Measurements from ENCODE around the gene POLG.

Gene POLG

DNA sequence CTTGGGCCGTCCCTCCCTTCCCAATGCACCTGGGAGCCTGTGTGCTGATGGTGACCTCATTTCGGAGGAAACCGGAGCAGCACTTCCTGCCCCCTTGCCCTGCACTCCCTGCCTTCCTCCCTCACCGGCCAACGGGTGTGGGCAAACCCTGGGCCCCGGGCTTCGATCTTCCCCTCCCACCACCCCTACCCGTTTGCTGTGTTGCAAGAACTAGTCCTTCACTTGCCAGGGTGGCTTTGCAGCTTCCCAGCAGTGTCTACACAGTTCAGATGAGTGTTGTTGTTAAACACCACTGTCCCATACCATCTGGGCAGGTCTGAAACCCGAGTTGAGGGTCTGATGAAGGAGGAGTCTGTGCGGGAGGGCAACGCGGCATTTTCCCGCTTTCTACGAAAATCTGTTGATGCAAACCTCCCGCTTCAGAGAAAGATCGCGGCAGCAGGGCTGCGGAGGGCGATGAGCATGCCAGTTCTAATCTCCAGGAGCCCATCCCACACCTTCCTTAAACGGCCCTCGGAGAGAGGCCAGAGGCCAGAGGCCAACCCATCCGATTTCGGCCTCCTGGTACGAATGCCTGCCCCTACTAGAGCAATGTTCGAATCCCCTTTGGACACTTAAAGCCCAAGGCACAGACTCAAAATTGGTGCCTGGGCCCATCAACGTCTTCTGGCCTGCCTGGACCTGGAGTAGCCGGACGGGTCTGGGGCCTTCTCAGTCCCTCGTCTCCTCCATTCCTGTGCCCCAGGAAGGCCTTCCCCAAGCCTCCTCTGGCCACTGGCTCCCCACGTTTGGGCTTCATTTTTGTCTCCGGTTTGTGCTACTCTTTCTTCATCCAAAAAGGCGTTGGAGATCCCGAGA is 35.7 kb upstream of the POLG start:
- DNase-seq, result no peak

DNA sequence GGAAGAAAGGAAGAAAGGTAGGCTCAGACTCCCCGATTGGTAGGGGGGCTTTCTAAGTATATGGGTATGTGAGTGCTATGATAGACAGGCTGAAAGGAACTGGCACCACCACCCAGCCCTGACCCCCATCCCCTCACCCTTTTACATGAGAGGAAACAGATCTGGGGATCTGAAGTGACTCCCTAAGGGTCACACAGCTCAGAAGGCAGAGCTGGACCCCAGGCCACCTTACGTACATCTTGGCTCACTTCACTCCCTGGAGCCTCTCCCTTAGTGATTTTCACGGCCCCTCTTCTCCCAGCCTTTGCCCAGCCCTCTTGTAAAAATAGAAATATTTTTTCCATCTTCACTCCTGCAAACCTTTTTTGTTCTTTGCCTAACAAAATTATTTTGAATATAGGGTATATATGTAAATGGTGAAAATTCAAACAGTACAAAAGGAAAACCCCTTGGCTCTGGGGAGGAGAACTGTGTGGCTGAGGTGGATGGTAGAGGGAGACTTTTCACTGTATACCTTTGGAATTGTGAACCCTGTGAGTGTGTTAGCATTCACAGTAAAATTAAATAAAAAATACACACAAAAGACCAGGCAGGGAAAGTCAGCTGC is 34.8 kb upstream of the POLG start:
- DNase-seq, result no peak

DNA sequence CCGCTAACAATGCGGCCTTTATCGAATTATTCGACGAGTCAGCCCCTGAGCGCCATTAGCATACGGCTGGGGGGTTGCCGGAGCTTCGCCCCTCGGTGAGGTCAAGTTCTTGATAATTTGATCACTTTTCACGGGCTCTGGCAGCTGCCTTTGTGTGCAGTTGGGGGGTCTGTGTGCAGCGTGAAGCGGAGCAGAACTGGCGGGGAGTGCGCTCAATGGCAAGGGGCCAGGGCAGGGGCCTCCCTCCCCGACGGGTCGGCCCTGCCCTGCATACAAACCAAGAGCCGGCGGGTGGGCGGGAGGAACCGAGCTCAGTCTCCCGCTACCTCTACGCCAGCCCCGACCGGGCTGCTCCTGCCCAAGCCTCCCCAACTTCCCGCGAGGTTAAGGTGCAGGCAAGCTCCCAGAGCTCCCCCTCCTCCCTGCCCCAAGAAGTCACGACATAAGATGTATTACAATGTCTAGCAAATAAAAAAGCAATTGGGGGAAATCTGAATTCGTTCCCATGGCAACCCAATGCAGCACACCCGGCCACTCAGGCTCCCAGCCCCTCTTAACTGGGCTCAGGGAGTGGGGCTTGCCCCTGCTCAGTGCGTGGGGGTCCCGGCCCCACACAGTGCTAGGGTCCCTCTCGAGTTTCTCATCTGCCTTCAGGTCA is 34.1 kb upstream of the POLG start:
- no peak for DNase-seq

DNA sequence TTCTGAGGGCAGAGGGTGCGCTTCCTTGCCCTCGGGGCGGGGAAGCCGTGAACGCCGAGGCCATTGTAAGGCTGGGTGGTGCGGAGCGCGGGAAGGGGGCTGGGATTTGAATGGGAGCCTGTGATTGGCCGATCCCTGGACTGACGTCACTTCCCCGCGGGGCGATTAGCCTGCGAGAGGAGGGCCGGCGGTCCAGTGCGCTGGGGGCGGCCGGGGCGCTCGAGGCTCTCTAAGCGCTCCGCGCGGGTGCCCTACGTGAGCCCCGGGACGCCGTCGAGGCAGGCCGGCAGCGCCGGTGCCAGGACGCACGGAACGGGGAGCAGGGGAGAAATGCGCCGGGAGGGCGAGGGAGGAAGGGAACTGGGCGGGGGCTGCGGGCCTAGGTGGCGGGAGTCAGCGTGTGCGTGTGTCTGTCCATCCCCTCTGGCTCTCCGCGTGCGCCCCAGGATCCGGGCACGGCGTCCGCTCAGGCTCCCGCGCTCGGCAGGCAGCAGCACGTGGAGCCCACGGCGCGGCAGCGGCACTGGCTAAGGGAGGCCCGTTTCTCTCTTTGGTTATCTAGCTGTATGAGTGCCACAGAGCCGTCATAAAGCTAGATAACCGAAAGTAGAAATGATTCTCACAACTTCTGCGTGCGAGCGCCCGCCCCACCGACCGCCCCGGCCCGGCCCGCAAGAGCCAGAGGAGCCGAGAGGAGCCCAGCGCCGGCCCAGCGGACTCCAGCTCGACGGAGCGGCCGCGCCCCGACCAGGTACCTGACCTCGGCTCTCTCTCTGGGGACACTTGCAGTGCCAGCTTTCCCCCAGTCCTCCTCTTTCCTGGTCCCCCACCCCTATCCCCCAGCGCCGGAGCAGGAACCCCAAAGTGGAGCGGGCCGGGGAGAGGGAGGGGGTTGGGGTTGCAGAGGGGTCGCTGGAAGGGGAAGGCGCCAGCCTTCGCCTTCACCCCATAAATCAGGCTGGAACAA is 33.1 kb upstream of the POLG start:
- peak; percentile 67 for DNase-seq

DNA sequence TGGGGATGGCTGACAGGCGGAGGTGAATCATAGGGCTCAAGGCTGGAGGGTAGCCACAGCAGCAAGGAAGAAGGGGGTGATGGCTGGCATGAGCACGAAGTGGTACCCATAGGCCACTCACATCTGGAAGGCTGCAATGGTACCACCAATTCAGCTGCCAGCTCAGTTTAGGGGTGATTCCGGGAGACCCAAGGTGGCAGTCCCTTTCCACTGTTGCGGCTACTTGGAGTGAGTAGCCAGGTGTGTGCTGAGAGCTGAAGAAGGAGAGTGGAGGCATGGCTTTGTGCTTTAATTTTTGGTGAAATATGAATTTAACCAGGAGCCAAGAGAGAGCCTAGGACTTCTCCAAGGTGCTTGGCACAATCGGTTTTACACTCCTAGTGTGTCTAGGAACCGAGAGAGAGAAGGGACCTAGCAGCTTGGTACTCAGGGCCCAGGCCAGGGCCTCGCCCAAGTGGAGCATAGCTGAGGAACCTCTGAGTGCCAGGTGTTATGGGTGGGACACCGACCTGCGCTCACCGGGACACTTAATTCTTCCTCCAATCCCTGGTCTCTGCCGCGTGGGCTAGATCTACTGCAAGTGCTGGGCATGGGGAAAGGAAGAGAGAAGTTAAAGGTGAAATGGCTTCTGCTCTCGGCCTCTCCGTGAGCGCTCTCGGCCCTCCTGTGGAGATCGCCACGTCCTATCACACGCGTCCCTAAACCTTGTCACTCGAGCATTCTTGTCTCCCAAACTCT is 32.2 kb upstream of the POLG start:
- no peak for DNase-seq

DNA sequence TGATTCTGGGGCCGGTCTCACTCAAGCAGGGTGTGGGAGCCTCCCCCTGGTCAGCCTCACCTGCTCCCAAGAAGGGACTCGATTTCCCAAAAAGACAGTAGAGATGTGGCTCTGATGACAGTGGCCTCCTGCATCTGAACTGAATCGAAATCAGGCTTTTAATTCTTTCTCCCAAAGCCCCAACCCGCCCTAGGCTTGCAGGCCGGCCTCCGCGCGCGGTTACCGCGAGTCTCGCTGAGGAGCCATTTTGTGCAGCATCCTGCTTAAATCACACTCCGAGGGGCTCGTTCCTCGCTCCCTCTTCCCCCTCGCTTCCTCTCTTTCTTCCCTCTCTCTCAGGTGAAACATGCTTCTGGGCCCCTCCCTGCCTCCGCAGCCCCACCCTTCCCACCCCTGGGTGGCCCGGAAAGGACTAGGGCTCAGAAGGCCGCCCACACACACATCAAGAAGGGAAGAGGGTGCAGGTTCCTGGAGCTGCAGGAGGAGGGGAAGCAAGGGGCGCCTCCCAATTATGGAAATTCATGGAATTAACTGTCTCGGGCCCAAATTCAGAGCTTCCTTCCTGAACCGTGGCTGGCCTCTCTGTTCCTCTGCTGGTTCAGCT is 30.9 kb upstream of the POLG start:
- no peak for DNase-seq

DNA sequence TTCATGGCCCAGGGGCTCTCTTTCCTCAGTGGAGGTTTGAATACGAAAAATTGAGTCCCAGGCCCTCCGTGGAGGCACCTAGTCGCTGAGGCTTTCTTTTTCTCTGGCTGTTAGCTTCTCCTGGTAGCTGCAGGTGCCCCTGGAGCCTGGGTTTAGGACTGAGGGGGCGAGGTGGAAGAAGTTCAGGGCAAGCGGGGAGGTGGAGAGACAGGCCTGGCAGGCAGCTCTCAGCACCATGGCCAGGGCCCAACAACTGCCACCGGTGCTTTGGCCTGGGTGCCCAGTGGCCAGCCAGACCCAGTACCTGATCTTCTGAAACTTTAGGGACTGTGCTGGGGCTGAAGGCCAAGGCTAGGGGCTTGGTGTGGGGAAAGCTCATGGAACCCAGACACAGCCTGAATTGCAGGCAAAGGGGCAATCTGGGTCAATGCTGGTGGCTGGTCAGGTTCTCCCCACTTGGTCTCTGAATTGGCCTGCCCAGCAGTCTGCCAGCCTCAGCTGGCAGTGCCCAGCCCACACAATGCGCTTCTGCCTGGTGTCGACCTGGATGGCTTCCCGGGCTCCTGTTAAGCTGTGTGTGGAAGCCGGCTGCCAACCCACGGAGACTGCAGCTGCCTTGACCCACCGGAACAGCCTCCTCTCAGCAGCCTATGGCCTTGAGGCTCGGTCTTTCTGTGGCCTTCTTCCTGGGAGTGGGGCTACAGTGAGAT is 30.3 kb upstream of the POLG start:
- no peak for DNase-seq

DNA sequence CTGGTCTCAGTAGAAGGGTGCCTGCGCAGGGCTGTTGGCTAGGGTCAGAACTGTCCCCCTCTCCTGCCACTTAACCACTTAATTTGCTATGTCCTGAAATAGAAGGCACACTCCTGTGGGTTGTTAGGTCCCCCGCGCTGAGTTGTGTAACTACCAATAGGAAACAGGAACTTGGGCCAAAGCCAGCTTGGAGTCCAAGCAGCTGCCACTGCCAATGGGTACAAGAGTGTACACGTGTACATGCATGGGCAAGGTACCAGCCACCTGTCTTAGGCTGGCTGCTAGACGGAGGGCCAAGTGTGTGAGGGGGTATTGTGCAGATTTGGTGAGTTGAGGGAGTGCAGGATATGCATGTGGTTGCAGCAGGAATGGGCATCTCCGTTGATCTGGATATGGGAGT is 29.7 kb upstream of the POLG start:
- peak; percentile 75 for DNase-seq

DNA sequence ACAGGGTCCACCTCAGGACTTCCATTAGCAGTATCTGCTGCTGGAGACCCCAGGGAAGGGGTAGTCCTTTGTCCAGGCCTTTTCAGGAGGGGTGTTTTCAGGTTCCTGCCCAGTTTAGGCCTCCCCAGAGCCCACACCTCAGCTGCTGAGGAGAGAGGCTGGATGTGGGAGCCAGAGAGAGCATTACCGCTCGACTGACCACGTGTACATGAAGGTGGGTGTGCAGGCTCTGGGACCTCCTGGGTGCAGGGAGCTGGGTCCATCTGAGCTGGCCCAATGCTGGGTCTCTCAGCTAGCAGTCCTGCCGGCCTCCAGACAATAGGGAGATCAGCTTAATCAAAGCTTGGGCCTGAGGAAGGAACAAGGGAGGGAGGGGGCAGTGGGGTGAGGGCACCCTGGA is 29.1 kb upstream of the POLG start:
- no peak for DNase-seq

DNA sequence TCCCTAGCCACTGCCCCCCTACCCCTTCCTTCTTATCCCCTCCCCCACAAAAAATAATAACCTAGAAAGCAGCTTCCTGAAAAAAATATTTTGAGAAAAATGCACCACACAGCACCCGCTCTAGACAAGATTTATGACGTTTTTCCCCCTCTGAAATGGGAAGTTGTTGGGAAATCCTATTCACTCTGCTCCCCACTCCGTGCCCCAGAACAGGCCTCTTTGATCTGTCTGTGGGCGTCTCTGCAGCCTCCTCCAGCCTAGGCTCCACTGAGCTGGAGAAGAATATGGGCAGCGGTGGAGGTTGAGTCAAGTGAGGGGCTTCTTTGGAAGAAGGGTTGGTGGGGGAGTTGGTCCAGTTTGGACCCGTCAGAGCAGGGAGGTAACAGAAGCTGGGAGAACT is 28.5 kb upstream of the POLG start:
- DNase-seq, result no peak

DNA sequence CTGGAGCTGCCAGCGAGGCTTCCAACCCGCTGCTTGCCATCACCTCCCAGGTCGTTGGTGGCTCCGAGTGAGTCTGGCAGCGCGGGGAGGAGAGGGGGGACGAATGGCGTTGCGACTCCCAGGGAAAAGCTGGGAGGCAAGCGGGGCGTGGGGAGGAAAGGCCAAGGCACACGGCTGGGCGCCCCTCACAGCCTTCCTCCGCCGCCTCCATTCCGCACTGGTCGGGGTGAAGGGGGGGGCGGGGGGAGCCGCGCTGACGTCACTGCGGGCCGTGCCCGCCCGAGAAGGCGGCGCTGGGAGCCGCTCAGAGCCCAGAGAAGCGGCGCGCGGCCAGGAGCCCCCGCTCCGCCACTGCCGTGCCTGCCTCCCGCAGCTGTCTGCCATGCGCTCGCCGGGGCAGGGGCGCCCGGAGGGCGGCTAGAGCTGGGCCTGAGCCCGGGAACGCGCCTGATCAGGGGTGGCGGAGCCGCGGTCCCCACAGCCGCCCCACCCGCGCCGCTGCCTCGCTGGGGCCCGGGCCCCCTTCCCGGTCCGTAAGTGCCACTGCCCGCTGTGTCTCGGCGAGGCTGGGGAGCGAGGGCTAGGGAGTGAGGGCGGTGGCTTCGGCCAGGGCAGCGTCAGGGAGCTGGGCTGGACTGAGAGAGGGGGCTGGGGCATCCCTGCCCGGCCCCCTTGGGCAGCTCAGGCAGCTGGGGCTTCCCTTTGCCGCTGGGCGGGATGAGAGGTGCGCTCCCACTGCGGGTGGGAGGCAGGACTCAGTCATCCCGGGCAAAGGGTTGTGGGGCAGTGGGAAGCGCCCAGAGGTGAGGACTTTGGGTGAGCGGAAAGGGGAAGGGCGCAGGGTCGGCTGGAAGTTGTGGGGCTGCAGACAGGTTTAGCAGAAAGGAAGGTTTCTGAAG is 27.8 kb upstream of the POLG start:
- peak; percentile 62 for DNase-seq

DNA sequence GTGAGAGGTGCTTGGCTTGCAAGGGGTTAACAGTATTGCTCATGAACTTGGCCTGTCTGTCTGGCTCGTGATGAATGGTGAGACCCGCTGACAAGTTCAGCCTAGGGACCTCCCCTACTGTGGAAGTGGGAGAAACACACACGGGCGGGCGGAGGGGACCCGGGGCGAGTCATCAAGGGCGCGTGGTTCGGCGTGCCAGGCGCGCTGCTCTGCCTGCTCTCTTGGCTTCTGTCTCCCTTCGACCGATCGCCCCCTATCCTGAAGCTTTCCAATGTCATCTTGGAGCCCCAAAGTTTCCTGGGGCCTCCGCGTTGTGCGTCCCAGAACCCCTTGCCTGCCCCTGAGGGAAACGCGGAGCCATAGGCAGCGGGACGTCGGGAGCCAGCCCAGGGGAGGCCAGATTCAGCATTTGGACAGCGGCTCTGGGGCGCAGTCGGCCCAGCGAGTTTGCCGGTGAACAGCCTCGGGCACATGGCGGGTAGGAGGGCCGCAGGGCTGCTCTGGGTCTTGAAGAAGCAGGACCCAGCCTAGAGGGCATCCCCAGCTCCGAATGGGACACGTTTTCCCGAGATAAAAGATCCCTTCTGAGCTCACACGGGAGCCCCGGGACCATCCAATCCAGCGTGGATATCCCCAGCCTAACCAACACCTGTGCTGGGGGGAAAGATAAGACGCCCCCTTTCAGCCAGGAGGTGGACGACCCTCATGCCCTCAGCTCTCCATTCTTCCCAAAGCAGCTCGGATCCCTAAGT is 27.0 kb upstream of the POLG start:
- no peak for DNase-seq

DNA sequence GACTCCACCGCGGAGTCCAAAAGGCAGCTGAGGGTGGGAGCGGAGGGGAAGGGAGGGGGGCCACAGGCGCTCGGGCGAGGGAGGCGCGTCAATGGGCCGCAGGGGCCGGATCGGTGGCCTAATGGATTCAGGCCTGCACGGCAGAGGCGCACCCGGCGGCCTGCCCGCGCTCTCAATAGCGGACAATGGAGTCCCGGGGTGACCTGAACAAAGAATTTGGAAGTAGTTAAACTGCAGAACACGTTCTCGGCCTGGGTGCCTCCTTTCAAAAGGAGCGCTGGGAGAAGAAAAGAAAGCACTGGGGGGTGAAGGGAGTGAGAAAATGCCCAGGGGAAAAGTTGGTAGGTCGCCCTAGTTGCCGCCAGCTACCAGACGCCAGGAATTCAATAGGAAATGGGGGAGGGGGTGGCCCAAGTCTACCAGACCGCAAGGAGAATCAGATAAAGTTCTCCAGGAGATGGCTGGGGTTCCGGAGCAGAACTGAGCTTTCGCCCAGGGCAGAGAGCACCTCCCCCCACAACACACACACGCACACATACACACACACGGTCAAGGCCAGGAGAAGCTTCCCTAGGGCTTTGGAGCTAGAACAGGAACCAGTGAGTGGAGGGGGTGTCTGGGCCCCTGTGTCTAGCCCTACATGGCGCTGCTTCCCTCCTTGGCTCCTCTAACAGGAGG is 25.8 kb upstream of the POLG start:
- no peak for DNase-seq

DNA sequence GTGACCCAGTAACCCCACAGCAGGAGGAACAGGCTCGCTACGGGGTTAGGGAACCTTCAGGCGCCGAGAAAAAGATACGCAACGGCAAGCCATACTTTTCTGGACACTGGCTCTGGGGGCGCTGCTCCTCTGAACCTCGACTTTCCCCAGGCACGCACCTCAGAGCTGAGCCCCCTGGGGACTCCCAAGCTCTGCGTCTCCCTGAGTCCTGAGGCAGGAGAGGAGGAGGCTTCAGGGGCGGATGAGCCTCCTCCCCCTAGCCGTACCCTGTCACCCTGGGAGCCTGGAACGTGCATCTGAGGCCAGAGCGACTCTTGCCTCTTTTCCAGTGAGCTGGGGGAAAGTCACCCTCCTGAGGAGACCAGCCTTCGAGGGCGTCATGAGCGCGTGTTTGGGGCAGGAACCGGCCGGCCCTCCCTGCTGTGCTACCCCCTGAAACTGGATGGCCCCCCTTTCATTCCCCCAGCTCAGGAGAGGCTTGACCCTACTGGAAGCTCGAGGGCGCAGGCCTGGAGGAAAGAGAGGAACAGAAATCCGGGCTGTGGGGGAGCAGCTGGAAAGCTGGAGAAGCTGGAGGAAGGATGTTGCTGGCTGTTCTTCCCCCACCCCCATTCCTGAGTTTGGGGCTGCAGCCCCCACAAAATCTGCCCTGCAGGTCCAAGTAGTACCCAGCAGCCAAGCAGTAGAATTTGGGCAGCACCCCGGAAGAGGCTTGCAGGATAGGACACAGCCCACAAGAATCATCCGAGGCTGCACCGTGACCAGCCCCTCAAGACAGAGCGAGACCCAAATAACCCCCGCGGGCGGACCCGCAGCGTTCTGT is 25.1 kb upstream of the POLG start:
- no peak for DNase-seq

DNA sequence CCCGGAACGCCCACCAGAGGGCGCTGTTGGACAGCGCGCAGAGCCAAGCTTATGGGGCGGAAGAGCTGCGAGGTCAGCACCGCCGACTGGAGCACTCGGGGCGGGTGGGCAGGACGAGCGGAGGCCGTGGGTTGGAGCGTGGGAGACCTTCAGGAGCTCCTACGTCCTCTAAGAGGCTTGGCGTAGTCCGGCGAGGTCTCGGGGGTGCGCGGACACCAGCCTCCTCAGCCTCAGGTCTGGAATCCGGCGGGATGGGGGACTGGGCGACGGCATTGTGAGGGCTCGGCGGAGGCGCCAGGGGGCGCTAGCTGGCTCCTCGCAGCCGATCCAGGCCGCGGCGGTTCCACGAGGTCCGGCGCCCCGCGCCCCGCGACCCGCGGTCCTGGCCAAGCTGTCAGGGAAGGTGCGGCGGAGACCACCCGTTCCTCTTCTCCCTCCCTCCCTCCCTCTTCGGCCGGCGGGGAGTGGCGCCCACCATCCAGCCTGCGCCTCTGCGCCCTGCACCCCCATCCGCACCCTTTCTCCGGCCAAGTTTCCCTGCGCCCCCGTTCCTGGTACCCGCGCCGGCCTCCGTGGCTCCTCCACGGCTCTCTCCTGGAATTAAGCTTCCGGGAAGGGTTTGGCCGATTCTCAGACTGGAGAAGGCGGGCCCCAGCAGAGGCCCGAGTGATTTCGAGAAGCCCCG is 24.3 kb upstream of the POLG start:
- DNase-seq, result peak; percentile 68

DNA sequence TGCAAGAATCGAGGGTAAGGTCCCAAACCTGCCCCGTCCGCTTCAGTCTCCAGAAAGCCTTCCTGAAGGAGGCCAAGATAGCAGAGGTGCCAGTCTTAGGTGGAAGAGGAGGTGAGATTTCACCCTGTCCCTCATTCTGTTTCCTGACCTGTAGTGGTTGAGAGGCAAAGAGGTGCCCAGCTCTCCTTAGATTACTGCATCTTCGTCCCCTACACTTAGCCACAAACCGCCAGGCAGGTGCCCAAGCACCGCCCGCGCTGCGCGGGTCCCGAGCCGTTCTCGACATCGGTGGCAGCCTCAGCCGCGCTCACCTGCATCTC is 23.8 kb upstream of the POLG start:
- DNase-seq, result no peak

DNA sequence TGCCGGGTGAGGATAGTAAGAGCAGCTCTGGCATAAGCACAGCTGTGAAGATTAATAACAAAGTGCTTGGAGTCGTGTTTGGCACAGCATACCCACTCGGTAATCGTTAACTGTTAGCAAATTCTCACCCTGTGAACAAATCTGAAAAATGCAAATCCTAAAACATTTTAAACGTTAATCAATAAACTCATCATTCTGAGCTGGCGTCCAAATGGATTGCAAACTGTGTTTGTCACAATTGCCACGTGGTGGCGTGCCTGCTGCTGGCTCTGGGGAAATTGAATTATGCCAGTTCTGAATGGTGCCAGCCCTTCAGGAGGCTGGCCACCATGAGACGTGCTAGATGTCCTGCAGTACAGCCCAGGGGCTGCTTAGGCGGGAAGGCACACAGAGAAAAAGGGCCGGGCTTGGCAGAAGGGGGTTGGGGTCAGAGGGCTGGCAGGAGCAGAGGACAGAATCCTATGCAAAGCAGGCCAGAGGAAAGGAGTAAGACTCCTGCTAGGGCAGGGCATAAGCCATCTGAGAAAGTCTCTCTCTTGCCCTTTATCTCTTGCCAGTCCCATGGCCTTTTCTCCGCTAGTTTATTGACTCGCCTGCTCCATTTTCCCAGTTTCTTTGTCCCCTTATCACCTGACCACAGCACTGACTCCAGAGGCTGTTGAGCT is 22.1 kb upstream of the POLG start:
- DNase-seq, result peak; percentile 44
